ENCODE data around the gene MEGF11.

The MEGF11 gene

DNA sequence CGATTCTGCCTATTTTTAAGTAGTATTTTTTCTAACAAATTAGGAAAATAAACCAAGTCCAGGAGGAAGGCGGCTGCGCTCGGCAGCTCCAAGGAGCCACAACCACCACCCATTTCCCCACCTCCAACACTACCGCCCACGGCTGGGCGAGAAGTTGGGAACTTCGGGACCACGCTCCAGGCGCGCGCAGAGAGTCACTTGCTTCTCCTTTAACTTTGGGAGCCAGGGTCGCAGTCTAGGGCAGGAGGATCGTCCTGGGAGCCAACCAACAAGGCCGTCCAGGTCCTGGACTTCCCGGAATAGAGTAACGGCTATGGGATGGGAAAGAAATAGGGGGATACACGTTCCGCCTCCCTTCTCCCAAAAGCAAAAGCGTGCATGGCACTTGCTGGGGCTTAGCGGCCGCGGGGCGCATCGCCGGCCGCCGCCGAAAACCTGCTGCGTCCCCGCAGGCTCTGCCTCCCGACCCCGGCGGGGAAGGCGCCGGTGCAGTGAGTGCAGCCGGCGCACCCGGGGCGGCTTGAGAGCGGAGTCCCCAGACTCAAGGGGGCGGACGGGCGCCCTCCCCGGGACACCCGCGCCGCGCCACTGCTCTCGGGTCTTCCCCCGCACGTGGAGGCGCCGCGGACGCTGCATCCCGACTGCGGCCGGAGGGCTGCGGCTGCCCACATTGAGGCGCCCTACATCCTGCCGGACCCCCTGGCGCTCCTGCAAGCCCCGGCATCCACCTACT is 699 bp downstream of the MEGF11 start:
- Histone ChIP-seq H3K27ac (ENCODE audit: low read length) (no peak overlapping the region), H3K27me3 (ENCODE audit: low read depth, low read length) (peaks cover 42% of the 10 kb centered on the region), H3K9me3 (ENCODE audit: insufficient read depth, low read length) (no peaks in the 10 kb centered on the region), H3K79me2 (ENCODE audit: low read length) (no peaks in the 10 kb centered on the region), H3K4me2 (ENCODE audit: low read length) (no peak overlapping the region), H3K9ac (ENCODE audit: low read length) (no peak overlapping the region), H3K4me3 (ENCODE audit: low read length) (no peak overlapping the region), H3K36me3 (replicated peaks; ENCODE audit: low read depth, low read length) (no peaks in the 10 kb centered on the region), H3K4me1 (ENCODE audit: low read length) (no peaks in the 10 kb centered on the region), H4K20me1 (ENCODE audit: insufficient read depth, low read length) (no peaks in the 10 kb centered on the region), H2AFZ (ENCODE audit: low read depth, low read length) (no peak overlapping the region)
- TF ChIP-seq, protein P1, sequence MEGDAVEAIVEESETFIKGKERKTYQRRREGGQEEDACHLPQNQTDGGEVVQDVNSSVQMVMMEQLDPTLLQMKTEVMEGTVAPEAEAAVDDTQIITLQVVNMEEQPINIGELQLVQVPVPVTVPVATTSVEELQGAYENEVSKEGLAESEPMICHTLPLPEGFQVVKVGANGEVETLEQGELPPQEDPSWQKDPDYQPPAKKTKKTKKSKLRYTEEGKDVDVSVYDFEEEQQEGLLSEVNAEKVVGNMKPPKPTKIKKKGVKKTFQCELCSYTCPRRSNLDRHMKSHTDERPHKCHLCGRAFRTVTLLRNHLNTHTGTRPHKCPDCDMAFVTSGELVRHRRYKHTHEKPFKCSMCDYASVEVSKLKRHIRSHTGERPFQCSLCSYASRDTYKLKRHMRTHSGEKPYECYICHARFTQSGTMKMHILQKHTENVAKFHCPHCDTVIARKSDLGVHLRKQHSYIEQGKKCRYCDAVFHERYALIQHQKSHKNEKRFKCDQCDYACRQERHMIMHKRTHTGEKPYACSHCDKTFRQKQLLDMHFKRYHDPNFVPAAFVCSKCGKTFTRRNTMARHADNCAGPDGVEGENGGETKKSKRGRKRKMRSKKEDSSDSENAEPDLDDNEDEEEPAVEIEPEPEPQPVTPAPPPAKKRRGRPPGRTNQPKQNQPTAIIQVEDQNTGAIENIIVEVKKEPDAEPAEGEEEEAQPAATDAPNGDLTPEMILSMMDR (IDR thresholded peaks at IDR 0.05; ENCODE audit: low read depth, low read length), result no peak
- TF ChIP-seq EZH2phosphoT487 (IDR thresholded peaks at IDR 0.05; ENCODE audit: low read depth), result no peak

DNA sequence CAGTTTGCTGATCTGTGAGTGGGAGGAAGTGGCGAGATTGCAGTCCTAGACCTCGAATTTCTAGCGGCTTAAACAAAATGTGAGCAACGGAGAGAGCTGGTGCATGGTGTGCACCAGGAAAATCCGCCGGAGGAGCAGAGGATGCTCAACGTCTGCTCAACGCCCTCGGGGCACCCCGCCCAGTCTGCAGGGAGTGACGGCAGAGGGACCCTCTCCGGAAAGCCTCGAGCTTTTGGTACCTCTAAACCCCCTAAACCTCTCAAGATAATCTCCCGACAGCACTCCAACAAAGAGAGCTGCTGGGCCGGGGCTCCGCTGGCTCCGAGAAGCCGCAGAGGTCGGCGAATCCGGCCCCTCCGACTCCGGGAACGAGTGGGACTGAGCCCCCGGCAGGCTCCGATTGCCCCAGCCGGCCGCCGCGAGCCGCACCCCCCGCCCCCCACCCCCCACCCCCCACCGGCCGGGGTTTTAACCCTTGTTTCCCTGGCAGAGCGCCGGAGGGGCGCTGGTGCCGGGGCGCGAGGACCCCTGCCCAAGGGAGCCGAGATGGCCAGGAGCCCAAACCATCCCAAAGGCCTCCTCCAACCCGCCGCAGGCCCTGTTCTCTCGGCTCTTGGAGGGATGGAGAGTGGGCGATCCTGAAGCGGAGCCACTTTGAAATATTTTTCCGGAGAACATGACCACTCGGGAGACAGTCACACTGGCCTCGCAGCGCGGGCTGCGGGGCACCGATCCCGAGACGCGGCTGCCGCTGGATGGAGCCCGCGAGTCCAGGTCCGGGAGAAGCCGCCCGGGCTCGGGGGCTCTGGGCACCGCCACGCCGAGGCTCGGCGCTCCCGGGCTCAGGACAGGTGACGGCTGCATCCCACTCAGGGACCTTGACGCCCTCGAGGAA is 1.5 kb downstream of the MEGF11 start:
- no peaks in the 10 kb centered on the region for H3K79me2 ChIP-seq (ENCODE audit: low read length)
- no peak overlapping the region for H2AFZ ChIP-seq (ENCODE audit: low read depth, low read length)
- no peak overlapping the region for H3K9ac ChIP-seq (ENCODE audit: low read length)
- H3K4me3 ChIP-seq (ENCODE audit: low read length), result no peak overlapping the region
- no peak overlapping the region for H3K4me2 ChIP-seq (ENCODE audit: low read length)
- H3K4me1 ChIP-seq (ENCODE audit: low read length), result no peaks in the 10 kb centered on the region
- H4K20me1 ChIP-seq (ENCODE audit: insufficient read depth, low read length), result no peaks in the 10 kb centered on the region
- no peaks in the 10 kb centered on the region for H3K36me3 ChIP-seq (replicated peaks; ENCODE audit: low read depth, low read length)
- no peaks in the 10 kb centered on the region for H3K9me3 ChIP-seq (ENCODE audit: insufficient read depth, low read length)
- TF ChIP-seq, protein P1 (IDR thresholded peaks at IDR 0.05; ENCODE audit: low read depth, low read length), result no peak
- no peak for TF ChIP-seq EZH2phosphoT487 (IDR thresholded peaks at IDR 0.05; ENCODE audit: low read depth)
- peaks cover 38% of the 10 kb centered on the region for H3K27me3 ChIP-seq (ENCODE audit: low read depth, low read length)
- no peak overlapping the region for H3K27ac ChIP-seq (ENCODE audit: low read length)

DNA sequence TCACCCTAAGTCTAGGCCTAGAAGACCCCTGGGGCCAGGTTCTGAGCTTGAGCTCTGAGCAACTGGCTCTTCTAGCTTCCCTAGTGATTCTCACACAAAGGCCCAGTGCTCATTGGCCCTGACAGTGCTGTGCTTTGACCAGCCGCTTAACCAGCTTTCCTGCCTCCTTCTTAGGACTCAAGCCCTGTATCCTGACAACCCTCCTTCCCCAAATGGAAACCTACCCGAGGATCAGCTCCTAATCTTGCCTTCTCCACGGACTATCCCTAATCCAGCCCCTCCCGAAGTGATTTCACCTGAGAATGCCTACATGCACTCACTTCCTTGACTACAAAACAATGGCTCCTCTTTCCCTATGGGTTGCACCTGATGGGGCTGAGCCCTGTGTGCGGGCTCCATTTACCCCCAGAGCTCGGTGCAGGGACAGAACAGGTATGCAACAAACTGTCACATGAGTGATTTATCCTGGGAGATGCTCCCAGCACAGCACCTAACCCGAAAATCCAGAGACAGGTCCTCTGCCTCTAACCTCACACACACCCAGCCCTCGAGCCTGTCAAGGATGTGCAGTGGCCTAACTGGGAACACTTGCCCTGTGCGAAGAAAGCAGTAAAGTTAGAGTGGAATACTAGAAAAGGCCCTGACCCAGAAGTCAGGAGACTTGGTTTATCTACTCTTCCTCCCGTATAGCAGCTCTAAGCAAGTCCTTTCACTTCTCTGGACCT is 2.3 kb downstream of the MEGF11 start:
- H3K79me2 ChIP-seq (ENCODE audit: low read length), result no peaks in the 10 kb centered on the region
- H3K27ac ChIP-seq (ENCODE audit: low read length), result no peak overlapping the region
- no peaks in the 10 kb centered on the region for H3K36me3 ChIP-seq (replicated peaks; ENCODE audit: low read depth, low read length)
- H3K4me3 ChIP-seq (ENCODE audit: low read length), result no peak overlapping the region
- H3K4me1 ChIP-seq (ENCODE audit: low read length), result no peaks in the 10 kb centered on the region
- H2AFZ ChIP-seq (ENCODE audit: low read depth, low read length), result no peak overlapping the region
- peaks cover 33% of the 10 kb centered on the region for H3K27me3 ChIP-seq (ENCODE audit: low read depth, low read length)
- H3K9ac ChIP-seq (ENCODE audit: low read length), result no peak overlapping the region
- no peaks in the 10 kb centered on the region for H3K9me3 ChIP-seq (ENCODE audit: insufficient read depth, low read length)
- H4K20me1 ChIP-seq (ENCODE audit: insufficient read depth, low read length), result no peaks in the 10 kb centered on the region
- TF ChIP-seq EZH2phosphoT487 (IDR thresholded peaks at IDR 0.05; ENCODE audit: low read depth), result no peak
- TF ChIP-seq, protein P1 (IDR thresholded peaks at IDR 0.05; ENCODE audit: low read depth, low read length), result no peak
- no peak overlapping the region for H3K4me2 ChIP-seq (ENCODE audit: low read length)

All from OCI-LY3 (cell line).